ENCODE measurements around the gene TBCD.
A peak's percentile ranks its signal among the peaks of the same experiment; 100 is the strongest.

Gene TBCD

DNA sequence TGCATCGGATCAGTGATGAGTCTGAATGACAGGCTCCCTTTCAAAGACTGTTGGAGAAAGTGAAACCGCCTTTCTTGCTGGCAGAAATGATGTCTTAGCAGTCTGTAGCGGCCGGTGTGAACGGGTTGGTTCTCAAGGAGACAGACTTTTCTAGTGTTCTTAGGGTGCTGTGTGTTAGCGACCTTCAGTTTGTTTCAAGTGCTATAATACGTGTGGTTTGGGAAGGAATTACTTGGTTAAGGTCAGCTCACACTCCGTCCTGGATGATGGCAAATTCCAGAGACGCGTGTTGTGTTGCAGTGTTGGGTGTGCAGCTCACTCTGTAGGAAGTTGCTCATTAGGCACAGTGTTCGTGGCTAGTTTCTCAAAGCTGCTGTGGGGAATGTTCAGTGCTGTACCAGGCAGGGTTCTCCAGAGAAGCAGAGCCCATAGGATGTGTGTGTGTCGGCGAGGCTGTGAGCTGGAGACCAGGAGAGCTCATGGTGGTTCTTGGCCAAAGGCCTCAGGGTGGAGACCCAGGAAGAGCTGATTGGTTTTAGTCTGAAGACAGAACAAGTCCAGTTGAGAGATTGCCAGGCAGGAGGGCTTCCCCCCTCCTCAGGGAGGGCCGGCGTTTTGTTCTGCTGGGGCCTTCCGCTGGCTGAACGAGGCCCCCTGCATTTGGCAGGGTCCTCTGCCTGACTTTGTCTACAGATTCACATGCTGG, 50.4 kb downstream of the TBCD start:
- H2BK5ac ChIP-seq (ENCODE audit: low read length), result no peak overlapping the region
- H4K8ac ChIP-seq (ENCODE audit: low read depth, low read length), result no peak overlapping the region
- peaks cover 29% of the 10 kb centered on the region for H3K79me1 ChIP-seq (ENCODE audit: low read depth, low read length)
- no peak overlapping the region for H3K23ac ChIP-seq (ENCODE audit: low read depth, low read length, poor library complexity)
- no CpG with 5 or more reads among the region's 17 CpGs for WGBS, 2 donors (ENCODE audit: extremely low coverage in 2 of 2, insufficient read length in 2 of 2, insufficient replicate concordance in 1 of 2)
- H3K4ac ChIP-seq (ENCODE audit: low read length), result no peak overlapping the region
- H3K9me3 ChIP-seq (replicated peaks in 1 of 2; ENCODE audit: control insufficient read depth in 2 of 2, insufficient read depth in 1 of 2, low read depth in 1 of 2, low read length in 2 of 2), result peaks cover 15 to 18% of the 10 kb centered on the region in 2 donors
- no peak overlapping the region for H3K14ac ChIP-seq (ENCODE audit: low read length)
- H2BK12ac ChIP-seq (ENCODE audit: low read length), result no peak overlapping the region
- DNase-seq (ENCODE audit: low spot score), result no peak
- H2BK15ac ChIP-seq (ENCODE audit: low read length), result no peak overlapping the region
- H3K9ac ChIP-seq (ENCODE audit: low read depth, low read length, poor library complexity), result no peak overlapping the region
- no peak overlapping the region for H2BK120ac ChIP-seq (ENCODE audit: low read depth, low read length)
- H3K27ac ChIP-seq (replicated peaks; ENCODE audit: low read length), result no peak overlapping the region
- no peak overlapping the region for H4K91ac ChIP-seq (ENCODE audit: low read depth, low read length, poor library complexity)
- H3K4me1 ChIP-seq (ENCODE audit: control insufficient read depth in 2 of 2, insufficient read depth in 1 of 2, low read depth in 1 of 2, low read length in 2 of 2), result peaks cover 0 to 4% of the 10 kb centered on the region in 2 donors
- no peak overlapping the region for H3K18ac ChIP-seq (ENCODE audit: low read length)
- H3K4me2 ChIP-seq (ENCODE audit: insufficient read depth, low read length, poor library complexity, severe bottlenecking), result no peak overlapping the region
- peaks cover 0 to 2% (median 0%) of the 10 kb centered on the region in 3 experiments for H3K27me3 ChIP-seq (ENCODE audit: control insufficient read depth in 3 of 3, insufficient read depth in 3 of 3, low read depth in 1 of 3, low read length in 3 of 3)
- H3K4me3 ChIP-seq (ENCODE audit: low read length in 2 of 2), result no peak overlapping the region
- no peak overlapping the region for H2AFZ ChIP-seq (ENCODE audit: low read length)
- H3K36me3 ChIP-seq (replicated peaks in 1 of 2; ENCODE audit: control insufficient read depth in 2 of 2, insufficient read depth in 2 of 2, low read length in 2 of 2), result peaks cover 30 to 75% of the 10 kb centered on the region in 2 donors
- no peak overlapping the region for H2AK5ac ChIP-seq (ENCODE audit: low read depth, low read length)

GRCh38 chr17:82803185-82803584, 51.3 kb downstream of the TBCD start:
- H3K36me3 ChIP-seq (replicated peaks in 1 of 2; ENCODE audit: control insufficient read depth in 2 of 2, insufficient read depth in 2 of 2, low read length in 2 of 2), result peaks cover 39 to 78% of the 10 kb centered on the region in 2 donors

GRCh38 chr17:82803606-82804005, 51.7 kb downstream of the TBCD start:
- H2AK5ac ChIP-seq (ENCODE audit: low read depth, low read length), result no peak overlapping the region
- no peak overlapping the region for H2BK5ac ChIP-seq (ENCODE audit: low read length)
- H3K9ac ChIP-seq (ENCODE audit: low read depth, low read length, poor library complexity), result no peak overlapping the region
- H3K4ac ChIP-seq (ENCODE audit: low read length), result no peak overlapping the region
- no peak overlapping the region for H2AFZ ChIP-seq (ENCODE audit: low read length)
- H4K91ac ChIP-seq (ENCODE audit: low read depth, low read length, poor library complexity), result no peak overlapping the region
- peaks cover 40 to 76% of the 10 kb centered on the region in 2 donors for H3K36me3 ChIP-seq (replicated peaks in 1 of 2; ENCODE audit: control insufficient read depth in 2 of 2, insufficient read depth in 2 of 2, low read length in 2 of 2)
- no CpG with 5 or more reads among the region's 15 CpGs for WGBS, 2 donors (ENCODE audit: extremely low coverage in 2 of 2, insufficient read length in 2 of 2, insufficient replicate concordance in 1 of 2)
- peak overlapping the region; percentile 57 for H3K18ac ChIP-seq (ENCODE audit: low read length)
- no peak overlapping the region for H2BK120ac ChIP-seq (ENCODE audit: low read depth, low read length)
- H3K4me3 ChIP-seq (ENCODE audit: low read length in 2 of 2), result no peak overlapping the region
- H3K23ac ChIP-seq (ENCODE audit: low read depth, low read length, poor library complexity), result peak overlapping the region; percentile 55
- H2BK15ac ChIP-seq (ENCODE audit: low read length), result no peak overlapping the region
- H3K27ac ChIP-seq (replicated peaks; ENCODE audit: low read length), result no peak overlapping the region
- no peak overlapping the region for H3K14ac ChIP-seq (ENCODE audit: low read length)
- no peak overlapping the region for H2BK12ac ChIP-seq (ENCODE audit: low read length)
- peaks cover 0 to 2% (median 0%) of the 10 kb centered on the region in 3 experiments for H3K27me3 ChIP-seq (ENCODE audit: control insufficient read depth in 3 of 3, insufficient read depth in 3 of 3, low read depth in 1 of 3, low read length in 3 of 3)
- peaks cover 0 to 4% of the 10 kb centered on the region in 2 donors for H3K4me1 ChIP-seq (ENCODE audit: control insufficient read depth in 2 of 2, insufficient read depth in 1 of 2, low read depth in 1 of 2, low read length in 2 of 2)
- peaks cover 34% of the 10 kb centered on the region for H3K79me1 ChIP-seq (ENCODE audit: low read depth, low read length)
- no peak overlapping the region for H4K8ac ChIP-seq (ENCODE audit: low read depth, low read length)
- DNase-seq (ENCODE audit: low spot score), result no peak
- no peak overlapping the region for H3K4me2 ChIP-seq (ENCODE audit: insufficient read depth, low read length, poor library complexity, severe bottlenecking)
- H3K9me3 ChIP-seq (replicated peaks in 1 of 2; ENCODE audit: control insufficient read depth in 2 of 2, insufficient read depth in 1 of 2, low read depth in 1 of 2, low read length in 2 of 2), result peaks cover 15 to 18% of the 10 kb centered on the region in 2 donors

More at GRCh38 chr17:82803185-82803584, 51.3 kb downstream of the TBCD start:
- peaks cover 0 to 4% of the 10 kb centered on the region in 2 donors for H3K4me1 ChIP-seq (ENCODE audit: control insufficient read depth in 2 of 2, insufficient read depth in 1 of 2, low read depth in 1 of 2, low read length in 2 of 2)
- WGBS, 2 donors (ENCODE audit: extremely low coverage in 2 of 2, insufficient read length in 2 of 2, insufficient replicate concordance in 1 of 2), result no CpG with 5 or more reads among the region's 9 CpGs
- H2BK15ac ChIP-seq (ENCODE audit: low read length), result no peak overlapping the region
- no peak overlapping the region for H2AK5ac ChIP-seq (ENCODE audit: low read depth, low read length)
- H2BK12ac ChIP-seq (ENCODE audit: low read length), result no peak overlapping the region
- no peak overlapping the region for H3K4me2 ChIP-seq (ENCODE audit: insufficient read depth, low read length, poor library complexity, severe bottlenecking)
- H3K9me3 ChIP-seq (replicated peaks in 1 of 2; ENCODE audit: control insufficient read depth in 2 of 2, insufficient read depth in 1 of 2, low read depth in 1 of 2, low read length in 2 of 2), result peaks cover 15 to 18% of the 10 kb centered on the region in 2 donors
- H2AFZ ChIP-seq (ENCODE audit: low read length), result no peak overlapping the region
- H4K8ac ChIP-seq (ENCODE audit: low read depth, low read length), result no peak overlapping the region
- H3K27ac ChIP-seq (replicated peaks; ENCODE audit: low read length), result no peak overlapping the region
- no peak overlapping the region for H3K14ac ChIP-seq (ENCODE audit: low read length)
- peaks cover 0 to 2% (median 0%) of the 10 kb centered on the region in 3 experiments for H3K27me3 ChIP-seq (ENCODE audit: control insufficient read depth in 3 of 3, insufficient read depth in 3 of 3, low read depth in 1 of 3, low read length in 3 of 3)
- H3K18ac ChIP-seq (ENCODE audit: low read length), result peak overlapping the region; percentile 57
- peaks cover 31% of the 10 kb centered on the region for H3K79me1 ChIP-seq (ENCODE audit: low read depth, low read length)
- DNase-seq (ENCODE audit: low spot score), result no peak
- H3K4ac ChIP-seq (ENCODE audit: low read length), result no peak overlapping the region
- H3K4me3 ChIP-seq (ENCODE audit: low read length in 2 of 2), result no peak overlapping the region
- no peak overlapping the region for H3K9ac ChIP-seq (ENCODE audit: low read depth, low read length, poor library complexity)
- H2BK5ac ChIP-seq (ENCODE audit: low read length), result no peak overlapping the region
- peak overlapping the region; percentile 55 for H3K23ac ChIP-seq (ENCODE audit: low read depth, low read length, poor library complexity)
- H4K91ac ChIP-seq (ENCODE audit: low read depth, low read length, poor library complexity), result no peak overlapping the region
- no peak overlapping the region for H2BK120ac ChIP-seq (ENCODE audit: low read depth, low read length)

GRCh38 chr17:82804442-82805191, 52.8 kb downstream of the TBCD start:
- Histone ChIP-seq H2AK5ac (ENCODE audit: low read depth, low read length) (no peak overlapping the region), H2AFZ (ENCODE audit: low read length) (no peak overlapping the region), H3K18ac (ENCODE audit: low read length) (no peak overlapping the region), H3K14ac (ENCODE audit: low read length) (no peak overlapping the region), H2BK5ac (ENCODE audit: low read length) (peak overlapping the region; percentile 35), H3K23ac (ENCODE audit: low read depth, low read length, poor library complexity) (no peak overlapping the region), H3K4me2 (ENCODE audit: insufficient read depth, low read length, poor library complexity, severe bottlenecking) (no peak overlapping the region), H3K27ac (replicated peaks; ENCODE audit: low read length) (no peak overlapping the region), H3K27me3 (ENCODE audit: control insufficient read depth in 3 of 3, insufficient read depth in 3 of 3, low read depth in 1 of 3, low read length in 3 of 3) (peaks cover 0 to 2% (median 0%) of the 10 kb centered on the region in 3 experiments), H3K9me3 (replicated peaks in 1 of 2; ENCODE audit: control insufficient read depth in 2 of 2, insufficient read depth in 1 of 2, low read depth in 1 of 2, low read length in 2 of 2) (peaks cover 15 to 18% of the 10 kb centered on the region in 2 donors), H3K4ac (ENCODE audit: low read length) (no peak overlapping the region), H3K4me1 (ENCODE audit: control insufficient read depth in 2 of 2, insufficient read depth in 1 of 2, low read depth in 1 of 2, low read length in 2 of 2) (peaks cover 0 to 4% of the 10 kb centered on the region in 2 donors), H3K4me3 (ENCODE audit: low read length in 2 of 2) (peak overlapping the region in 1 of 2 donors; percentile 12), H3K36me3 (replicated peaks in 1 of 2; ENCODE audit: control insufficient read depth in 2 of 2, insufficient read depth in 2 of 2, low read length in 2 of 2) (peaks cover 43 to 78% of the 10 kb centered on the region in 2 donors), H2BK15ac (ENCODE audit: low read length) (no peak overlapping the region), H3K79me1 (ENCODE audit: low read depth, low read length) (peaks cover 36% of the 10 kb centered on the region), H3K9ac (ENCODE audit: low read depth, low read length, poor library complexity) (peak overlapping the region; percentile 60), H2BK12ac (ENCODE audit: low read length) (no peak overlapping the region), H4K91ac (ENCODE audit: low read depth, low read length, poor library complexity) (no peak overlapping the region), H4K8ac (ENCODE audit: low read depth, low read length) (no peak overlapping the region), H2BK120ac (ENCODE audit: low read depth, low read length) (no peak overlapping the region)
- no CpG with 5 or more reads among the region's 27 CpGs for WGBS, 2 donors (ENCODE audit: extremely low coverage in 2 of 2, insufficient read length in 2 of 2, insufficient replicate concordance in 1 of 2)
- DNase-seq (ENCODE audit: low spot score), result no peak
